Measurements from ENCODE around the gene MYRF.

- TF ChIP-seq EZH2phosphoT487 (IDR thresholded peaks at IDR 0.05) = no peak
- TF ChIP-seq CTCF (IDR thresholded peaks at IDR 0.05) = peak; percentile 16
- TF ChIP-seq EZH2 (IDR thresholded peaks at IDR 0.05) = no peak
Observed at GRCh38 chr11:61791737-61792309, 39.4 kb downstream of the MYRF start.

Data from neural progenitor cell (in vitro differentiated cells).